ENCODE results near the gene TBCD. TPM values are rescaled to one million over a fixed set of nuclear protein-coding genes. Genes with fewer than 3 reads are reported as not detected.

TBCD gene
- total RNA-seq, 2 experiments from 2014 or later: 77.8 to 85.8 TPM

GRCh38 chr17:82704886-82705285 is 47.0 kb upstream of the TBCD start:
- POLR2A ChIA-PET: no interaction called here
- H3K27me3 Mint-ChIP-seq: no peaks in the 10 kb centered on the region

DNA sequence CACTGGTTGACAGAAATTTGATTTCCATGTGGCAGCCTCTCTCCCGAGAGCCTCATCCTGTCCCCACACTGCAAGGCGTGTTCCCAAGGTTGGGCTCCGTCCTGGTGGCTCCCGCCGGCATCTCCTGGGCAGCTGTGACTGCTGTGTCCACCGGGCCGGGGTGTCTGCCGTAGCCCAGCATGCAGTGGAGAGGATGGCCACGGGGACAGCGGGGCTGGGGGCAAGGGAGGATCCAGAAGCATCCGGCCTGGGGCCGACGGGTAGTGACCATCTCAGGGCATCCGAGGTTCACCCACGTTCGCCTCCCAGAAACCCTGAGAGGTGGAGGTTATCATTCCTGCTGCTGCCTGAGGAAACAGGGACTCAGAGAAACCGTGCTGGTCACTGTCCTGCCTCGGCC is 46.1 kb upstream of the TBCD start:
- no peaks in the 10 kb centered on the region for H3K9me3 Mint-ChIP-seq
- no peaks in the 10 kb centered on the region for H3K27me3 Mint-ChIP-seq
- peaks cover 5% of the 10 kb centered on the region for H3K4me1 Mint-ChIP-seq (ENCODE audit: low read depth)
- intact Hi-C loops (cut with micrococcal nuclease): no loop called here
- no peak for ATAC-seq
- TF ChIP-seq, protein P1, sequence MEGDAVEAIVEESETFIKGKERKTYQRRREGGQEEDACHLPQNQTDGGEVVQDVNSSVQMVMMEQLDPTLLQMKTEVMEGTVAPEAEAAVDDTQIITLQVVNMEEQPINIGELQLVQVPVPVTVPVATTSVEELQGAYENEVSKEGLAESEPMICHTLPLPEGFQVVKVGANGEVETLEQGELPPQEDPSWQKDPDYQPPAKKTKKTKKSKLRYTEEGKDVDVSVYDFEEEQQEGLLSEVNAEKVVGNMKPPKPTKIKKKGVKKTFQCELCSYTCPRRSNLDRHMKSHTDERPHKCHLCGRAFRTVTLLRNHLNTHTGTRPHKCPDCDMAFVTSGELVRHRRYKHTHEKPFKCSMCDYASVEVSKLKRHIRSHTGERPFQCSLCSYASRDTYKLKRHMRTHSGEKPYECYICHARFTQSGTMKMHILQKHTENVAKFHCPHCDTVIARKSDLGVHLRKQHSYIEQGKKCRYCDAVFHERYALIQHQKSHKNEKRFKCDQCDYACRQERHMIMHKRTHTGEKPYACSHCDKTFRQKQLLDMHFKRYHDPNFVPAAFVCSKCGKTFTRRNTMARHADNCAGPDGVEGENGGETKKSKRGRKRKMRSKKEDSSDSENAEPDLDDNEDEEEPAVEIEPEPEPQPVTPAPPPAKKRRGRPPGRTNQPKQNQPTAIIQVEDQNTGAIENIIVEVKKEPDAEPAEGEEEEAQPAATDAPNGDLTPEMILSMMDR (IDR thresholded peaks at IDR 0.05): no peak
- POLR2A ChIA-PET: no interaction called here
- no peaks in the 10 kb centered on the region for H3K36me3 Mint-ChIP-seq (ENCODE audit: low read depth)
- no peak overlapping the region for H3K4me3 Mint-ChIP-seq
- H3K27ac Mint-ChIP-seq: no peak overlapping the region
- no peak for DNase-seq
- CTCF ChIA-PET: no interaction called here

More at GRCh38 chr17:82704886-82705285, 47.0 kb upstream of the TBCD start:
- intact Hi-C loops (cut with micrococcal nuclease): no loop called here
- CTCF ChIA-PET: no interaction called here
- no peak overlapping the region for H3K4me3 Mint-ChIP-seq
- no peaks in the 10 kb centered on the region for H3K36me3 Mint-ChIP-seq (ENCODE audit: low read depth)
- no peaks in the 10 kb centered on the region for H3K9me3 Mint-ChIP-seq
- TF ChIP-seq, protein P1 (IDR thresholded peaks at IDR 0.05): no peak
- ATAC-seq (no peak), DNase-seq (no peak)
- H3K4me1 Mint-ChIP-seq (ENCODE audit: low read depth): peaks cover 5% of the 10 kb centered on the region
- no peak overlapping the region for H3K27ac Mint-ChIP-seq

DNA sequence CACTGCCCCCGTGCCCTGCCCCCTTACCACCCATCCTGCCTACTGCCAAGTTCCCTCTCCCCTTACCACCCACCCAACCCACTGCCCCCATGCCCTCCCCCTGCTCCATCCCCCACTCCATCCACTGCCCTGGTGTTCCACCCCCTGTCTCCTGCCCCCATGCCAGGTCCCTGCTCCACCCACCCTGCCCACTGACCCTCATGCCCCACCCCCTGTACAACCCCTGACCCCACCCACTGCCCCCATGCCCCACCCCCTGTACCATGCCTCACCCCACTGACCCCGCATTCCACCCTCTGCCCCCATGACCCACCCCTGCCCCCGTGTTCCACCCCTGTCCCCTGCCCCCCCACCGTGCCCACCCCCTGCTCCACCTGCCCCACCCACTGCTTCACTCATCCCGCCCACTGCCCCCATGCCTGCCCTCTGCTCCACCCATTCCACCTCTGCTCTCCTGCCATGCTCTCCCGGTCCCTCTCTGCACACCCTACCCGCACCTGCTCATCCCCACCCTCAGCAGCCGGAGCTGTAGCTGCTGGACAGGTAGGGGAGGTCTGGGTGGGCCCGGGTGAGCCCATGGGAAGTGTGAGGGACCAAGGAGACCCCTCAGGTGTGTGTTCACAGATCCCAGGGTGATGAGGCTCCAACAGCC is 42.7 kb upstream of the TBCD start:
- ATAC-seq (no peak), DNase-seq (no peak)
- intact Hi-C loops (cut with micrococcal nuclease): no loop called here
- H3K4me1 Mint-ChIP-seq (ENCODE audit: low read depth): peaks cover 7% of the 10 kb centered on the region
- POLR2A ChIA-PET: interaction anchor here (1.0 kb wide), 1 partner anchor 55 kb away, joined by 3 read pairs; no protein-coding TSS in a partner anchor
- TF ChIP-seq, protein P1 (IDR thresholded peaks at IDR 0.05): no peak
- no peaks in the 10 kb centered on the region for H3K9me3 Mint-ChIP-seq
- CTCF ChIA-PET: interaction anchor here (1.6 kb wide), 1 partner anchor 7 kb away, joined by 3 read pairs; the partner anchor contains the start of gene FN3KRP
- no peak overlapping the region for H3K27ac Mint-ChIP-seq
- H3K36me3 Mint-ChIP-seq (ENCODE audit: low read depth): no peaks in the 10 kb centered on the region
- H3K4me3 Mint-ChIP-seq: no peak overlapping the region
- H3K27me3 Mint-ChIP-seq: no peaks in the 10 kb centered on the region

DNA sequence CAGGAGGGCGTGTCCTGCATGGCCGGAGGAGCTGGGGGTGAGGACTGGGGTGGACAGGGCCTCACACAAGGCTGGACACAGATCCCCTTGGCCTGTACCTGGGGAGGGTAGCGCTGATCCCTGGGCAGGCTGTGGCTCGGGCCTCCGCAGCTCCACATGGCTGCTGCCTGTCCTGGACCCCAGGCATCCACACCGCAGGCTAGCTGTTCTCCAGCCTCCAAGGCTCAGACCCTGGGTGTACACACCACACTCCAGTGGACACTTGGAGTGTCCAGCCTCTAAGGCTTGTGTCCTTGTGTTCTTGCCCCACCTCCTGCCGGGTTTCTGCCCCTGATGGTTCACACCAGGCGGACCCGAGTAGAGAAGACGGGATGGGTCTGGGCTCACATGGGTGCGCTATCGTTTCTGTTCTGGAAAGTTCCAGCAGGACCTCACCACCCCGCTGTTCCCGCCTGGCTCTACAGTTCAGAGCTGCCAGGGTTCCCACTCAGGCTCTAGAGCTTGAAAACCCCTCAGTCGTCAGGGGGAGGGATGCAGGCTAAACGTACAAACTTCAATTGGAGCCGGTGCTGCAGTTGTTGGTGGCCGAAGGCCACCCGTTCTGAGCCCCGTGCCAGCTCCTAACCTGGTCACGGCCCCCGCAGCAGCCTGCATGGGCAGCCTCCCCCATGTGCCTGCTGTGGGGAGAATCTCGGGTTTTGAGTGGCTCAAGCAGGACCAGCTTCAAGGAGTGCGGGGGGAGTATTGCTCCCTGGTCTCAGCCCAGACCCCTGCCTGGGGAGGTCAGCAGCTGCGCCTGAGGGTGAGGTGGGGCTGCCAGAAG is 42.0 kb upstream of the TBCD start:
- no peak overlapping the region for H3K4me3 Mint-ChIP-seq
- H3K36me3 Mint-ChIP-seq (ENCODE audit: low read depth): no peaks in the 10 kb centered on the region
- no peaks in the 10 kb centered on the region for H3K27me3 Mint-ChIP-seq
- peaks cover 7% of the 10 kb centered on the region for H3K4me1 Mint-ChIP-seq (ENCODE audit: low read depth)
- CTCF ChIA-PET: no interaction called here
- POLR2A ChIA-PET: interaction anchor here (1.0 kb wide), 1 partner anchor 54 kb away, joined by 3 read pairs; no protein-coding TSS in a partner anchor
- H3K27ac Mint-ChIP-seq: no peak overlapping the region
- intact Hi-C loops (cut with micrococcal nuclease): no loop called here
- H3K9me3 Mint-ChIP-seq: no peaks in the 10 kb centered on the region
- DNase-seq: no peak
- TF ChIP-seq, protein P1 (IDR thresholded peaks at IDR 0.05): no peak
- ATAC-seq: no peak

All from activated CD8-positive, alpha-beta T cell treated with anti-CD3 and anti-CD28 coated beads for 36 hours (primary cell).